Measurements from ENCODE around the gene SLC30A7.
"Not testable (repeated sequence)": the region's sequence is repeated elsewhere in the genome, so short reads cannot be mapped to it uniquely, and the experiment has no call there.

The SLC30A7 gene

GRCh38 chr1:100941580-100942216, 45.8 kb downstream of the SLC30A7 start:
- Histone ChIP-seq H3K9me3 (ENCODE audit: control insufficient read depth in 1 of 2, low read length in 2 of 2) (no peaks in the 10 kb centered on the region), H3K27me3 (ENCODE audit: low read depth, low read length) (no peaks in the 10 kb centered on the region), H3K27ac (ENCODE audit: low read length) (no peak overlapping the region), H3K4me1 (ENCODE audit: control insufficient read depth in 1 of 2, insufficient read depth in 2 of 2, low read length in 2 of 2) (no peaks in the 10 kb centered on the region), H3K4me3 (ENCODE audit: low read depth in 1 of 2, low read length in 2 of 2) (no peak overlapping the region), H3K36me3 (ENCODE audit: control insufficient read depth in 1 of 2, insufficient read depth in 2 of 2, low read length in 2 of 2) (peaks cover 9 to 24% of the 10 kb centered on the region in 2 donors)

- Histone ChIP-seq H3K27me3 (ENCODE audit: low read depth, low read length) (no peaks in the 10 kb centered on the region), H3K4me3 (ENCODE audit: low read depth in 1 of 2, low read length in 2 of 2) (no peak overlapping the region), H3K36me3 (ENCODE audit: control insufficient read depth in 1 of 2, insufficient read depth in 2 of 2, low read length in 2 of 2) (peaks cover 9 to 24% of the 10 kb centered on the region in 2 donors), H3K9me3 (ENCODE audit: control insufficient read depth in 1 of 2, low read length in 2 of 2) (no peaks in the 10 kb centered on the region), H3K27ac (ENCODE audit: low read length) (no peak overlapping the region), H3K4me1 (ENCODE audit: control insufficient read depth in 1 of 2, insufficient read depth in 2 of 2, low read length in 2 of 2) (no peaks in the 10 kb centered on the region)
Observed at GRCh38 chr1:100942304-100943046, 46.6 kb downstream of the SLC30A7 start.

GRCh38 chr1:100943533-100943932, 47.6 kb downstream of the SLC30A7 start:
- Histone ChIP-seq H3K27me3 (ENCODE audit: low read depth, low read length) (no peaks in the 10 kb centered on the region), H3K36me3 (ENCODE audit: control insufficient read depth in 1 of 2, insufficient read depth in 2 of 2, low read length in 2 of 2) (peaks cover 7 to 24% of the 10 kb centered on the region in 2 donors), H3K4me3 (ENCODE audit: low read depth in 1 of 2, low read length in 2 of 2) (no peak overlapping the region)

GRCh38 chr1:100946064-100946463, 50.2 kb downstream of the SLC30A7 start:
- not testable (repeated sequence) for H3K27ac ChIP-seq (ENCODE audit: low read length); H3K27me3 ChIP-seq (ENCODE audit: low read depth, low read length); H3K4me1 ChIP-seq (ENCODE audit: control insufficient read depth in 1 of 2, insufficient read depth in 2 of 2, low read length in 2 of 2); H3K4me3 ChIP-seq (ENCODE audit: low read depth in 1 of 2, low read length in 2 of 2); H3K9me3 ChIP-seq (ENCODE audit: control insufficient read depth in 1 of 2, low read length in 2 of 2)
- peaks cover 5 to 22% of the 10 kb centered on the region in 2 donors for H3K36me3 ChIP-seq (ENCODE audit: control insufficient read depth in 1 of 2, insufficient read depth in 2 of 2, low read length in 2 of 2)

More at GRCh38 chr1:100943533-100943932, 47.6 kb downstream of the SLC30A7 start:
- Histone ChIP-seq H3K27ac (ENCODE audit: low read length) (no peak overlapping the region), H3K4me1 (ENCODE audit: control insufficient read depth in 1 of 2, insufficient read depth in 2 of 2, low read length in 2 of 2) (no peaks in the 10 kb centered on the region), H3K9me3 (ENCODE audit: control insufficient read depth in 1 of 2, low read length in 2 of 2) (no peaks in the 10 kb centered on the region)

- not testable (repeated sequence) for H3K4me3 ChIP-seq (ENCODE audit: low read depth in 1 of 2, low read length in 2 of 2); H3K4me1 ChIP-seq (ENCODE audit: control insufficient read depth in 1 of 2, insufficient read depth in 2 of 2, low read length in 2 of 2); H3K9me3 ChIP-seq (ENCODE audit: control insufficient read depth in 1 of 2, low read length in 2 of 2); H3K27ac ChIP-seq (ENCODE audit: low read length); H3K27me3 ChIP-seq (ENCODE audit: low read depth, low read length)
- H3K36me3 ChIP-seq (ENCODE audit: control insufficient read depth in 1 of 2, insufficient read depth in 2 of 2, low read length in 2 of 2), result peaks cover 11 to 13% of the 10 kb centered on the region in 2 donors
Observed at GRCh38 chr1:100947816-100948215, 51.9 kb downstream of the SLC30A7 start.

GRCh38 chr1:100948721-100949405, 53.0 kb downstream of the SLC30A7 start:
- H3K27ac ChIP-seq (ENCODE audit: low read length); H3K27me3 ChIP-seq (ENCODE audit: low read depth, low read length); H3K4me3 ChIP-seq (ENCODE audit: low read depth in 1 of 2, low read length in 2 of 2); H3K9me3 ChIP-seq (ENCODE audit: control insufficient read depth in 1 of 2, low read length in 2 of 2); H3K4me1 ChIP-seq (ENCODE audit: control insufficient read depth in 1 of 2, insufficient read depth in 2 of 2, low read length in 2 of 2): not testable (repeated sequence)
- H3K36me3 ChIP-seq (ENCODE audit: control insufficient read depth in 1 of 2, insufficient read depth in 2 of 2, low read length in 2 of 2), result peaks cover 5 to 11% of the 10 kb centered on the region in 2 donors

- not testable (repeated sequence) for H3K9me3 ChIP-seq (ENCODE audit: control insufficient read depth in 1 of 2, low read length in 2 of 2); H3K27ac ChIP-seq (ENCODE audit: low read length); H3K4me1 ChIP-seq (ENCODE audit: control insufficient read depth in 1 of 2, insufficient read depth in 2 of 2, low read length in 2 of 2); H3K4me3 ChIP-seq (ENCODE audit: low read depth in 1 of 2, low read length in 2 of 2); H3K27me3 ChIP-seq (ENCODE audit: low read depth, low read length)
- H3K36me3 ChIP-seq (ENCODE audit: control insufficient read depth in 1 of 2, insufficient read depth in 2 of 2, low read length in 2 of 2), result peaks cover 5 to 11% of the 10 kb centered on the region in 2 donors
Observed at GRCh38 chr1:100949515-100950158, 53.7 kb downstream of the SLC30A7 start.

- Histone ChIP-seq H3K36me3 (ENCODE audit: control insufficient read depth in 1 of 2, insufficient read depth in 2 of 2, low read length in 2 of 2) (peaks cover 5 to 11% of the 10 kb centered on the region in 2 donors), H3K27me3 (ENCODE audit: low read depth, low read length) (no peaks in the 10 kb centered on the region), H3K27ac (ENCODE audit: low read length) (no peak overlapping the region), H3K9me3 (ENCODE audit: control insufficient read depth in 1 of 2, low read length in 2 of 2) (no peaks in the 10 kb centered on the region), H3K4me3 (ENCODE audit: low read depth in 1 of 2, low read length in 2 of 2) (no peak overlapping the region), H3K4me1 (ENCODE audit: control insufficient read depth in 1 of 2, insufficient read depth in 2 of 2, low read length in 2 of 2) (peaks cover 0 to 7% of the 10 kb centered on the region in 2 donors)
Observed at GRCh38 chr1:100950337-100950736, 54.4 kb downstream of the SLC30A7 start.

- Histone ChIP-seq H3K4me3 (ENCODE audit: low read depth in 1 of 2, low read length in 2 of 2) (no peak overlapping the region), H3K4me1 (ENCODE audit: control insufficient read depth in 1 of 2, insufficient read depth in 2 of 2, low read length in 2 of 2) (peaks cover 0 to 7% of the 10 kb centered on the region in 2 donors), H3K27me3 (ENCODE audit: low read depth, low read length) (no peaks in the 10 kb centered on the region), H3K9me3 (ENCODE audit: control insufficient read depth in 1 of 2, low read length in 2 of 2) (no peaks in the 10 kb centered on the region), H3K36me3 (ENCODE audit: control insufficient read depth in 1 of 2, insufficient read depth in 2 of 2, low read length in 2 of 2) (peaks cover 5 to 11% of the 10 kb centered on the region in 2 donors), H3K27ac (ENCODE audit: low read length) (no peak overlapping the region)
Observed at GRCh38 chr1:100950781-100951180, 54.9 kb downstream of the SLC30A7 start.

GRCh38 chr1:100952104-100952745, 56.3 kb downstream of the SLC30A7 start:
- no peak overlapping the region for H3K4me3 ChIP-seq (ENCODE audit: low read depth in 1 of 2, low read length in 2 of 2)
- H3K27me3 ChIP-seq (ENCODE audit: low read depth, low read length), result no peaks in the 10 kb centered on the region
- no peaks in the 10 kb centered on the region for H3K9me3 ChIP-seq (ENCODE audit: control insufficient read depth in 1 of 2, low read length in 2 of 2)
- peaks cover 0 to 7% of the 10 kb centered on the region in 2 donors for H3K4me1 ChIP-seq (ENCODE audit: control insufficient read depth in 1 of 2, insufficient read depth in 2 of 2, low read length in 2 of 2)
- H3K27ac ChIP-seq (ENCODE audit: low read length), result no peak overlapping the region
- H3K36me3 ChIP-seq (ENCODE audit: control insufficient read depth in 1 of 2, insufficient read depth in 2 of 2, low read length in 2 of 2), result peaks cover 5 to 11% of the 10 kb centered on the region in 2 donors

- H3K27ac ChIP-seq (ENCODE audit: low read length); H3K27me3 ChIP-seq (ENCODE audit: low read depth, low read length); H3K4me3 ChIP-seq (ENCODE audit: low read depth in 1 of 2, low read length in 2 of 2); H3K4me1 ChIP-seq (ENCODE audit: control insufficient read depth in 1 of 2, insufficient read depth in 2 of 2, low read length in 2 of 2); H3K9me3 ChIP-seq (ENCODE audit: control insufficient read depth in 1 of 2, low read length in 2 of 2): not testable (repeated sequence)
- H3K36me3 ChIP-seq (ENCODE audit: control insufficient read depth in 1 of 2, insufficient read depth in 2 of 2, low read length in 2 of 2), result peaks cover 5 to 11% of the 10 kb centered on the region in 2 donors
Observed at GRCh38 chr1:100952970-100953369, 57.1 kb downstream of the SLC30A7 start.

All from muscle layer of duodenum (tissue), 2 donors.